GM12875 (cell line): ENCODE results near the gene ZMIZ1.

Experiments used
- H3K4me3 ChIP-seq: one replicate; pipeline ENCODE4 v1.5.1; 2011; ENCODE audit warnings: low read depth, low read length, control low read depth
- CTCF ChIP-seq: IDR thresholded peaks from 2 replicates; pipeline ENCODE4 v1.5.1; 2011; ENCODE audit warnings: low read depth, mild to moderate bottlenecking, control low read depth, inconsistent platforms, low read length, moderate library complexity, borderline replicate concordance; ENCODE audit not compliant: insufficient read depth

The ZMIZ1 gene

DNA sequence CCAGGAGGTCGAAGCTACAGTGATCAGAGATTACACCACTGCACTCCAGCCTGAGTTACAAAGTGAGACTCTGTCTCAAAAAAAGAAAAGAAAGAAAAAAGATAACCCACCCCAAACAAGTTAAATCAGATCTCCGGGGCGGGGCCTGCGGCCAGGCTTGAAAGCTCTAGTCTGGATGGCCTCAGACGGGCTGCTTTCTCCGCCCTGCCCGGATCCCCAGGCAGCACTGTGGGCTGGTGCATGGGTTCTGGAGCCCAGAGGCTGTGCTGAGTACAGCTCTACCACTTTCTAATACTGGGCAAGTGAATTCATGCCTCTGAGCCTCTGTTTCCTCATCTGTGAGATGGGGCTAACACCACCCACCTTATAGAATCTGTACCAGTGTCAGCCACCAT is 83.7 kb downstream of the ZMIZ1 start:
- no peak overlapping the region for H3K4me3 ChIP-seq
- no peak for TF ChIP-seq CTCF

GRCh38 chr10:79153745-79154144 is 85.0 kb downstream of the ZMIZ1 start:
- TF ChIP-seq CTCF: no peak
- no peak overlapping the region for H3K4me3 ChIP-seq

GRCh38 chr10:79155301-79156081 is 86.7 kb downstream of the ZMIZ1 start:
- H3K4me3 ChIP-seq: no peak overlapping the region
- TF ChIP-seq CTCF: no peak

- TF ChIP-seq CTCF: no peak
- no peak overlapping the region for H3K4me3 ChIP-seq
Observed at GRCh38 chr10:79156334-79157274, 87.8 kb downstream of the ZMIZ1 start.

GRCh38 chr10:79158004-79158340 is 89.2 kb downstream of the ZMIZ1 start:
- TF ChIP-seq CTCF: no peak

GRCh38 chr10:79158402-79159097 is 89.8 kb downstream of the ZMIZ1 start:
- no peak for TF ChIP-seq CTCF
- H3K4me3 ChIP-seq: no peak overlapping the region

More at GRCh38 chr10:79158004-79158340, 89.2 kb downstream of the ZMIZ1 start:
- H3K4me3 ChIP-seq: no peak overlapping the region
